ENCODE results near the gene AOPEP. TPM values are rescaled to one million over a fixed set of nuclear protein-coding genes. Genes with fewer than 3 reads are reported as not detected.

Gene AOPEP
- total and polyA plus RNA-seq, 2 of the 13 experiments (the other 11 are each of a cell fraction or from before 2014, with no cell fraction given) = 22.2 to 41.6 TPM

DNA sequence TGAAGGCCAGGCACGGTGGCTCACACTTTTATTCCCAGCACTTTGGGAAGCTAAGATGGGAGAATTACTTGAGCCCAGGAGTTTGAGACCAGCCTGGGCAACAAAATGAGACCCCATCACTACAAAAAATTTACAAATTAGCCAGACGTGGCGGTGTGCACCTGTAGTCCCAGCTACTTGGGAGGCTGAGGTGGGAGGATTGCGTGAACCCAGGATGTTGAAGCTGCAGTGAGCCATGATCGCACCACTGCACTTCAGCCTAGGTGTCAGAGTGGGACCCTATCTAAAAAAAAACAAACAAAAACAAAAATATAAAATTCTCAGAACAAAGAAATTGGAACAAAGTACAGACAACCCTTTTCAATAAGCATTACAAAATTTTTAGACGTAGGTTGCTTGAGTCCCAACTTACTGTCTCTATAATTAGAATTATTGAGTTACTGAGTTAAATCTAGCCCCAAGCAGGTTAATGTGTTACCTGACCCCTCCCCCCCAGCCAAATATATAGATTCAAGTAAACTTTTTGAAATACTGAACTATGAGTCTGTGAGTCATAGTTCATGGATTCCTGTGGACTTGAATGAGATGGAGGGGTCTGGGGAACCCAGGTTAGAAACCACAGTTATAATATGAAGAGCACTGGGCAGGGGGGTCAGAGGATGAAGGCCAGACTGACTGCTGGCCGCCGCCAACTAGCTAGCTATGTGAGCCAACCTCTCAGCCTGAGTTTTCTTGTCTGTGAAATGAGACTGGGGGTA, 173.1 kb downstream of the AOPEP start (continued):
- TF ChIP-seq SMAD3 (CRISPR knock-in tag; IDR thresholded peaks at IDR 0.05) (no peak), SUZ12 (IDR thresholded peaks at IDR 0.05; ENCODE audit: low read depth, low read length) (no peak), RBAK (CRISPR knock-in tag; IDR thresholded peaks at IDR 0.05) (no peak), ZFP1 (CRISPR knock-in tag; IDR thresholded peaks at IDR 0.05) (no peak), ZNF496 (CRISPR knock-in tag; IDR thresholded peaks at IDR 0.05; ENCODE audit: insufficient replicate concordance) (no peak), SOX5 (CRISPR knock-in tag; IDR thresholded peaks at IDR 0.05; ENCODE audit: borderline replicate concordance) (peak; percentile 56; the same call in 1 of the 2 replicates), PPARG (CRISPR knock-in tag; conservative IDR thresholded peaks at IDR 0.05) (peak; percentile 72; the same call in 1 of the 2 replicates), ZNF207 (IDR thresholded peaks at IDR 0.05; ENCODE audit: borderline replicate concordance) (no peak), KLF11 (CRISPR knock-in tag; IDR thresholded peaks at IDR 0.05) (no peak), ZBTB21 (CRISPR knock-in tag; IDR thresholded peaks at IDR 0.05) (no peak), SMAD9 (CRISPR knock-in tag; IDR thresholded peaks at IDR 0.05) (no peak), SRY (CRISPR knock-in tag; IDR thresholded peaks at IDR 0.05) (no peak), HNRNPL (IDR thresholded peaks at IDR 0.05; ENCODE audit: low read depth, low read length) (no peak), MEIS2 (CRISPR knock-in tag; IDR thresholded peaks at IDR 0.05) (no peak), ZNF614 (CRISPR knock-in tag; IDR thresholded peaks at IDR 0.05; ENCODE audit: borderline replicate concordance) (0 out of 2 replicates have a peak, but pooled peaks have one; percentile 18), NFIC (IDR thresholded peaks at IDR 0.05; ENCODE audit: low read length) (peak; percentile 73; the same call in 1 of the 2 replicates), SRF (IDR thresholded peaks at IDR 0.05; ENCODE audit: low read depth, low read length) (no peak), ZNF260 (CRISPR knock-in tag; IDR thresholded peaks at IDR 0.05; ENCODE audit: borderline replicate concordance, low read depth) (no peak)
- TF ChIP-seq, protein P1, sequence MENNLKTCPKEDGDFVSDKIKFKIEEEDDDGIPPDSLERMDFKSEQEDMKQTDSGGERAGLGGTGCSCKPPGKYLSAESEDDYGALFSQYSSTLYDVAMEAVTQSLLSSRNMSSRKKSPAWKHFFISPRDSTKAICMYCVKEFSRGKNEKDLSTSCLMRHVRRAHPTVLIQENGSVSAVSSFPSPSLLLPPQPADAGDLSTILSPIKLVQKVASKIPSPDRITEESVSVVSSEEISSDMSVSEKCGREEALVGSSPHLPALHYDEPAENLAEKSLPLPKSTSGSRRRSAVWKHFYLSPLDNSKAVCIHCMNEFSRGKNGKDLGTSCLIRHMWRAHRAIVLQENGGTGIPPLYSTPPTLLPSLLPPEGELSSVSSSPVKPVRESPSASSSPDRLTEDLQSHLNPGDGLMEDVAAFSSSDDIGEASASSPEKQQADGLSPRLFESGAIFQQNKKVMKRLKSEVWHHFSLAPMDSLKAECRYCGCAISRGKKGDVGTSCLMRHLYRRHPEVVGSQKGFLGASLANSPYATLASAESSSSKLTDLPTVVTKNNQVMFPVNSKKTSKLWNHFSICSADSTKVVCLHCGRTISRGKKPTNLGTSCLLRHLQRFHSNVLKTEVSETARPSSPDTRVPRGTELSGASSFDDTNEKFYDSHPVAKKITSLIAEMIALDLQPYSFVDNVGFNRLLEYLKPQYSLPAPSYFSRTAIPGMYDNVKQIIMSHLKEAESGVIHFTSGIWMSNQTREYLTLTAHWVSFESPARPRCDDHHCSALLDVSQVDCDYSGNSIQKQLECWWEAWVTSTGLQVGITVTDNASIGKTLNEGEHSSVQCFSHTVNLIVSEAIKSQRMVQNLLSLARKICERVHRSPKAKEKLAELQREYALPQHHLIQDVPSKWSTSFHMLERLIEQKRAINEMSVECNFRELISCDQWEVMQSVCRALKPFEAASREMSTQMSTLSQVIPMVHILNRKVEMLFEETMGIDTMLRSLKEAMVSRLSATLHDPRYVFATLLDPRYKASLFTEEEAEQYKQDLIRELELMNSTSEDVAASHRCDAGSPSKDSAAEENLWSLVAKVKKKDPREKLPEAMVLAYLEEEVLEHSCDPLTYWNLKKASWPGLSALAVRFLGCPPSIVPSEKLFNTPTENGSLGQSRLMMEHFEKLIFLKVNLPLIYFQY (CRISPR knock-in tag; IDR thresholded peaks at IDR 0.05; ENCODE audit: borderline replicate concordance) = no peak
- TF ChIP-seq, protein P2, sequence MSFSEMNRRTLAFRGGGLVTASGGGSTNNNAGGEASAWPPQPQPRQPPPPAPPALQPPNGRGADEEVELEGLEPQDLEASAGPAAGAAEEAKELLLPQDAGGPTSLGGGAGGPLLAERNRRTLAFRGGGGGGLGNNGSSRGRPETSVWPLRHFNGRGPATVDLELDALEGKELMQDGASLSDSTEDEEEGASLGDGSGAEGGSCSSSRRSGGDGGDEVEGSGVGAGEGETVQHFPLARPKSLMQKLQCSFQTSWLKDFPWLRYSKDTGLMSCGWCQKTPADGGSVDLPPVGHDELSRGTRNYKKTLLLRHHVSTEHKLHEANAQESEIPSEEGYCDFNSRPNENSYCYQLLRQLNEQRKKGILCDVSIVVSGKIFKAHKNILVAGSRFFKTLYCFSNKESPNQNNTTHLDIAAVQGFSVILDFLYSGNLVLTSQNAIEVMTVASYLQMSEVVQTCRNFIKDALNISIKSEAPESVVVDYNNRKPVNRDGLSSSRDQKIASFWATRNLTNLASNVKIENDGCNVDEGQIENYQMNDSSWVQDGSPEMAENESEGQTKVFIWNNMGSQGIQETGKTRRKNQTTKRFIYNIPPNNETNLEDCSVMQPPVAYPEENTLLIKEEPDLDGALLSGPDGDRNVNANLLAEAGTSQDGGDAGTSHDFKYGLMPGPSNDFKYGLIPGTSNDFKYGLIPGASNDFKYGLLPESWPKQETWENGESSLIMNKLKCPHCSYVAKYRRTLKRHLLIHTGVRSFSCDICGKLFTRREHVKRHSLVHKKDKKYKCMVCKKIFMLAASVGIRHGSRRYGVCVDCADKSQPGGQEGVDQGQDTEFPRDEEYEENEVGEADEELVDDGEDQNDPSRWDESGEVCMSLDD (CRISPR knock-in tag; IDR thresholded peaks at IDR 0.05; ENCODE audit: borderline replicate concordance) = no peak
